ENCODE results near the gene CFL2.

DNA sequence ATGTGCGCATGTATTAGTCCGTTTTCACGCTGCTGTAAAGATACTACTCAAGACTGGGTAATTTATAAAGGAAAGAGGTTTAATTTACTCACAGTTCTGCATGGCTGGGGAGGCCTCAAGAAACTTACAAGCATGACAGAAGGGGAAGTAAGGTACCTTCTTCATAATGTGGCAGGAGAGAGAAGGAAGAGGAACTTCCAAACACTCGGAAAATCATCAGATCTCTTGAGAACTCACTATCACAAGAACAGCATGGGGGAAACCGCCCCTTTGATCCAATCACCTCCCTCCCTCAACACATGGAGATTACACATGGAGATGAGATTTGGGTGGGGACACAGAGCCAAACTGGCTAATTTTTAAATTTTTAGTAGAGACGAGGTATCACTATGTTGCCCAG, 42.7 kb downstream of the CFL2 start:
- no peak for TF ChIP-seq POLR2A (IDR thresholded peaks at IDR 0.05)
- TF ChIP-seq, protein P1, sequence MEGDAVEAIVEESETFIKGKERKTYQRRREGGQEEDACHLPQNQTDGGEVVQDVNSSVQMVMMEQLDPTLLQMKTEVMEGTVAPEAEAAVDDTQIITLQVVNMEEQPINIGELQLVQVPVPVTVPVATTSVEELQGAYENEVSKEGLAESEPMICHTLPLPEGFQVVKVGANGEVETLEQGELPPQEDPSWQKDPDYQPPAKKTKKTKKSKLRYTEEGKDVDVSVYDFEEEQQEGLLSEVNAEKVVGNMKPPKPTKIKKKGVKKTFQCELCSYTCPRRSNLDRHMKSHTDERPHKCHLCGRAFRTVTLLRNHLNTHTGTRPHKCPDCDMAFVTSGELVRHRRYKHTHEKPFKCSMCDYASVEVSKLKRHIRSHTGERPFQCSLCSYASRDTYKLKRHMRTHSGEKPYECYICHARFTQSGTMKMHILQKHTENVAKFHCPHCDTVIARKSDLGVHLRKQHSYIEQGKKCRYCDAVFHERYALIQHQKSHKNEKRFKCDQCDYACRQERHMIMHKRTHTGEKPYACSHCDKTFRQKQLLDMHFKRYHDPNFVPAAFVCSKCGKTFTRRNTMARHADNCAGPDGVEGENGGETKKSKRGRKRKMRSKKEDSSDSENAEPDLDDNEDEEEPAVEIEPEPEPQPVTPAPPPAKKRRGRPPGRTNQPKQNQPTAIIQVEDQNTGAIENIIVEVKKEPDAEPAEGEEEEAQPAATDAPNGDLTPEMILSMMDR (IDR thresholded peaks at IDR 0.05): no peak

All from gastroesophageal sphincter (tissue), 3 donors.